ENCODE measurements around the gene SDCBP2.

The SDCBP2 gene

GRCh38 chr20:1327827-1328679 is 886 bp downstream of the SDCBP2 start:
- no peak for DNase-seq

GRCh38 chr20:1327241-1327653 is 1.7 kb downstream of the SDCBP2 start:
- DNase-seq: peak; percentile 65

- DNase-seq: no peak
These were observed 2.7 kb downstream of the SDCBP2 start for GRCh38 chr20:1326031-1326930.

- peak; percentile 95 for DNase-seq
These were observed 3.5 kb downstream of the SDCBP2 start for GRCh38 chr20:1325173-1326030.

- peak; percentile 67 for DNase-seq
These were observed 4.3 kb downstream of the SDCBP2 start for GRCh38 chr20:1324598-1325172.

- no peak for DNase-seq
These were observed 4.9 kb downstream of the SDCBP2 start for GRCh38 chr20:1323830-1324597.

GRCh38 chr20:1323256-1323655 is 5.7 kb downstream of the SDCBP2 start:
- peak; percentile 12 for DNase-seq

- DNase-seq: peak; percentile 92
These were observed 6.3 kb downstream of the SDCBP2 start for GRCh38 chr20:1322511-1323245.

- no peak for DNase-seq
These were observed 7.3 kb downstream of the SDCBP2 start for GRCh38 chr20:1321654-1321939.

- no peak for DNase-seq
These were observed 7.9 kb downstream of the SDCBP2 start for GRCh38 chr20:1320902-1321653.

- no peak for DNase-seq
These were observed 8.9 kb downstream of the SDCBP2 start for GRCh38 chr20:1320016-1320415.

GRCh38 chr20:1319462-1319861 is 9.5 kb downstream of the SDCBP2 start:
- DNase-seq: no peak

GRCh38 chr20:1319051-1319450 is 9.9 kb downstream of the SDCBP2 start:
- DNase-seq: no peak

GRCh38 chr20:1317545-1318255 is 11.2 kb downstream of the SDCBP2 start:
- no peak for DNase-seq

GRCh38 chr20:1315804-1316203 is 13.1 kb downstream of the SDCBP2 start:
- no peak for DNase-seq

- DNase-seq: peak; percentile 76
These were observed 15.5 kb downstream of the SDCBP2 start for GRCh38 chr20:1313236-1313964.

- no peak for DNase-seq
These were observed 16.1 kb downstream of the SDCBP2 start for GRCh38 chr20:1312904-1313235.

GRCh38 chr20:1312308-1312707 is 16.6 kb downstream of the SDCBP2 start:
- DNase-seq: no peak
